A673 (cell line): ENCODE results near the gene MMP2.

Experiments used
- EZH2 ChIP-seq: fragments of 200-600 bp; sonication (generic); IDR thresholded peaks from 2 replicates; pipeline ENCODE4 v1.6.1; 2017; ENCODE audit warnings: borderline replicate concordance, low read depth, mild to moderate bottlenecking, mixed read lengths, antibody characterized with exemption, low read length; ENCODE audit not compliant: poor library complexity, severe bottlenecking
- TF ChIP-seq, protein P1 (sequence below): fragments of 300-800, 200-600 bp; sonication (generic); conservative IDR thresholded peaks from 2 replicates; pipeline ENCODE4 v1.5.1; 2017; ENCODE audit warnings: low read depth, mild to moderate bottlenecking, antibody characterized with exemption, low read length, moderate library complexity, mixed read lengths

DNA sequence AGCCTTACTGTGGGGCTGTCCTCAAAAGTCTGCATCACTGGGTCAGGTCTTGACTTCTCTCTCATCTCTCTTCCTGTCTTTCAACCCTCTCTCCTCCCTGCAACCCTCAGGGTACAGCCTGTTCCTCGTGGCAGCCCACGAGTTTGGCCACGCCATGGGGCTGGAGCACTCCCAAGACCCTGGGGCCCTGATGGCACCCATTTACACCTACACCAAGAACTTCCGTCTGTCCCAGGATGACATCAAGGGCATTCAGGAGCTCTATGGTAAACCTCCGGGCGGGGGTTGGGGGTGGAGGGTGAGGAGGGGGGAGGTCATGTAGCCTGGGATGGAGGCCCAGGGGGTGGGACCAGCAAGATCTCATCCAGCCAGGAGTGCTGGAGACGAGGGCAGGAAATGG lies 12.7 kb downstream of the MMP2 start:
- TF ChIP-seq, protein P1, sequence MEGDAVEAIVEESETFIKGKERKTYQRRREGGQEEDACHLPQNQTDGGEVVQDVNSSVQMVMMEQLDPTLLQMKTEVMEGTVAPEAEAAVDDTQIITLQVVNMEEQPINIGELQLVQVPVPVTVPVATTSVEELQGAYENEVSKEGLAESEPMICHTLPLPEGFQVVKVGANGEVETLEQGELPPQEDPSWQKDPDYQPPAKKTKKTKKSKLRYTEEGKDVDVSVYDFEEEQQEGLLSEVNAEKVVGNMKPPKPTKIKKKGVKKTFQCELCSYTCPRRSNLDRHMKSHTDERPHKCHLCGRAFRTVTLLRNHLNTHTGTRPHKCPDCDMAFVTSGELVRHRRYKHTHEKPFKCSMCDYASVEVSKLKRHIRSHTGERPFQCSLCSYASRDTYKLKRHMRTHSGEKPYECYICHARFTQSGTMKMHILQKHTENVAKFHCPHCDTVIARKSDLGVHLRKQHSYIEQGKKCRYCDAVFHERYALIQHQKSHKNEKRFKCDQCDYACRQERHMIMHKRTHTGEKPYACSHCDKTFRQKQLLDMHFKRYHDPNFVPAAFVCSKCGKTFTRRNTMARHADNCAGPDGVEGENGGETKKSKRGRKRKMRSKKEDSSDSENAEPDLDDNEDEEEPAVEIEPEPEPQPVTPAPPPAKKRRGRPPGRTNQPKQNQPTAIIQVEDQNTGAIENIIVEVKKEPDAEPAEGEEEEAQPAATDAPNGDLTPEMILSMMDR: no peak
- TF ChIP-seq EZH2: no peak
